AG09319 (cell line): ENCODE measurements around the gene MSX1.
A peak's percentile ranks its signal among the peaks of the same experiment; 100 is the strongest.

Experiments
- DNase-seq: peaks from one replicate; pipeline ENCODE4 v3.0.0-alpha.2; 2010; ENCODE audit warnings: low read depth; ENCODE audit errors: extremely low read depth
- CTCF ChIP-seq: IDR thresholded peaks from 2 replicates; pipeline ENCODE4 v1.5.1; 2011; ENCODE audit warnings: low read depth, mild to moderate bottlenecking, inconsistent platforms, low read length, moderate library complexity

The MSX1 gene

GRCh38 chr4:4859799-4860599 is 534 bp downstream of the MSX1 start:
- no peak for DNase-seq
- TF ChIP-seq CTCF, result no peak

- TF ChIP-seq CTCF, result peak; percentile 8
- DNase-seq, result no peak
Observed at GRCh38 chr4:4860600-4861389, 1.3 kb downstream of the MSX1 start.

GRCh38 chr4:4861390-4862018 is 2.0 kb downstream of the MSX1 start:
- TF ChIP-seq CTCF, result no peak
- no peak for DNase-seq

GRCh38 chr4:4862071-4862551 is 2.6 kb downstream of the MSX1 start:
- no peak for DNase-seq
- TF ChIP-seq CTCF, result no peak

- TF ChIP-seq CTCF, result no peak
- DNase-seq, result no peak
Observed at GRCh38 chr4:4862665-4863482, 3.4 kb downstream of the MSX1 start.

GRCh38 chr4:4864443-4864939 is 5.0 kb downstream of the MSX1 start:
- DNase-seq, result no peak
- TF ChIP-seq CTCF, result no peak
